Suprapubic skin (tissue), 4 donors: ENCODE data around the gene SLC49A3. TPM values are rescaled to one million over a fixed set of nuclear protein-coding genes. Genes with fewer than 3 reads are reported as not detected.

Experiments used
- DNase-seq, 2 donors: peaks; one replicate each; pipeline ENCODE4 v3.0.0-alpha.2; 2019; ENCODE audit warnings: low spot score in 2 of 2
- H3K27ac ChIP-seq: fragments of 200-600 bp; sonication (generic); one replicate; pipeline ENCODE4 v1.5.1; 2019
- H3K27me3 ChIP-seq: fragments of 200-600 bp; sonication (generic); one replicate; pipeline ENCODE4 v1.5.1; 2019
- H3K36me3 ChIP-seq: fragments of 200-600 bp; sonication (generic); one replicate; pipeline ENCODE4 v1.5.1; 2019
- H3K4me1 ChIP-seq: fragments of 200-600 bp; sonication (generic); one replicate; pipeline ENCODE4 v1.5.1; 2019
- H3K4me3 ChIP-seq: fragments of 200-600 bp; sonication (generic); one replicate; pipeline ENCODE4 v1.5.1; 2019; ENCODE audit warnings: mild to moderate bottlenecking
- H3K9me3 ChIP-seq: fragments of 200-600 bp; sonication (generic); one replicate; pipeline ENCODE4 v1.5.1; 2019
- CTCF ChIP-seq, 2 donors: fragments of 200-600 bp in 1 of 2; fragments of 450-650 bp in 1 of 2; sonication (generic) in 1 of 2; IDR thresholded peaks; one replicate each; pipeline ENCODE4 v1.5.1; 2016 to 2019; ENCODE audit warnings: antibody characterized with exemption in 2 of 2, mild to moderate bottlenecking in 1 of 2, moderate library complexity in 1 of 2
- EP300 ChIP-seq: sonication (generic); formaldehyde crosslinking; IDR thresholded peaks from one replicate; pipeline ENCODE4 v1.6.1; 2017; ENCODE audit warnings: antibody characterized with exemption
- POLR2A ChIP-seq, 2 donors: fragments of 450-650 bp; IDR thresholded peaks; one replicate each; pipeline ENCODE4 v1.6.1; 2017; ENCODE audit warnings: antibody characterized with exemption in 2 of 2, mild to moderate bottlenecking in 2 of 2, moderate library complexity in 2 of 2
- POLR2AphosphoS5 ChIP-seq, 3 donors: sonication (generic); formaldehyde crosslinking; IDR thresholded peaks; one replicate each; pipeline ENCODE4 v1.6.1; 2017; ENCODE audit warnings: antibody characterized with exemption in 3 of 3
- WGBS: methylation state at CpG from one replicate; pipeline ENCODE4 v1.1.5; 2018; 5-methylcytosine and 5-hydroxymethylcytosine counted together
- total RNA-seq, 4 donors: library from RNA; depleted of rRNA; stranded (reverse); fragments of >200 nt; gene quantifications; one replicate each; pipeline ENCODE4 v1.1.0, GENCODE V29; 2016

SLC49A3 gene
- total RNA-seq, 4 donors from 2014 or later: 8.9 to 21.1 (median 17.4) TPM

DNA sequence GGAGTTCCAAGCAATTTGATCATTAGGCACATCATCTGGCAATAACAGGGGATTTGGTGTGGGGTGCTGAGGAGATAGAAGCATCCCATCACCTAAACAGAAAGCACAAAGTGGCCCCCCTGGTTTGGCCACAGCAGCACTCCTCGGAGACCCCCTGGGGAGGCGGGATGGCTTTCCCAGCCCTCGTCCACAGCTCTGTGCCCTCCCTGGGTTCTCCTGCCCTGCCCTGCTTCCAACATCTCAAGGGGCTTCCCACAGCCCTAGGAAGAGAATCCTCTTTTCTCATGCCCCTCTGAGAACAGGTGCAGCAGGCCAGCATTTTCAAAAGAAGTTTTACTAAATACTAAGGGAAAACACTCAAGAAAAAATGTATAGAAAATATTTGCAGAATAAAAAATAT, 27.7 kb downstream of the SLC49A3 start:
- DNase-seq: peak in 1 of 2 donors; percentile 17
- 80% methylated on average over 2 of the region's 3 CpGs for WGBS
- Histone ChIP-seq H3K4me3 (no peak overlapping the region), H3K27ac (no peak overlapping the region), H3K9me3 (no peaks in the 10 kb centered on the region), H3K4me1 (peaks cover 11% of the 10 kb centered on the region), H3K36me3 (no peaks in the 10 kb centered on the region), H3K27me3 (peaks cover 18% of the 10 kb centered on the region)
- TF ChIP-seq POLR2A (IDR thresholded peaks at IDR 0.05) (no peak), CTCF (IDR thresholded peaks at IDR 0.05) (no peak), EP300 (no peak), POLR2AphosphoS5 (IDR thresholded peaks at IDR 0.05) (no peak)

GRCh38 chr4:660401-660800, 28.6 kb downstream of the SLC49A3 start:
- Histone ChIP-seq H3K4me3 (no peak overlapping the region), H3K36me3 (no peaks in the 10 kb centered on the region), H3K4me1 (peaks cover 11% of the 10 kb centered on the region), H3K27me3 (peaks cover 16% of the 10 kb centered on the region), H3K9me3 (no peaks in the 10 kb centered on the region), H3K27ac (no peak overlapping the region)
- DNase-seq: peak in 1 of 2 donors; percentile 51
- TF ChIP-seq CTCF (IDR thresholded peaks at IDR 0.05): no peak
- no peak for TF ChIP-seq POLR2AphosphoS5 (IDR thresholded peaks at IDR 0.05)
- no peak for TF ChIP-seq EP300
- no peak for TF ChIP-seq POLR2A (IDR thresholded peaks at IDR 0.05)
- 92% methylated on average over 10 of the region's 10 CpGs for WGBS

GRCh38 chr4:659851-660250, 29.1 kb downstream of the SLC49A3 start:
- peak in 1 of 2 donors; percentile 32 for DNase-seq
- H3K4me1 ChIP-seq: peaks cover 11% of the 10 kb centered on the region
- no peak overlapping the region for H3K27ac ChIP-seq
- H3K9me3 ChIP-seq: no peaks in the 10 kb centered on the region
- TF ChIP-seq EP300 (no peak), CTCF (IDR thresholded peaks at IDR 0.05) (no peak)
- no peaks in the 10 kb centered on the region for H3K36me3 ChIP-seq
- no peak overlapping the region for H3K4me3 ChIP-seq
- 93% methylated on average over 4 of the region's 8 CpGs for WGBS
- H3K27me3 ChIP-seq: peaks cover 17% of the 10 kb centered on the region

DNA sequence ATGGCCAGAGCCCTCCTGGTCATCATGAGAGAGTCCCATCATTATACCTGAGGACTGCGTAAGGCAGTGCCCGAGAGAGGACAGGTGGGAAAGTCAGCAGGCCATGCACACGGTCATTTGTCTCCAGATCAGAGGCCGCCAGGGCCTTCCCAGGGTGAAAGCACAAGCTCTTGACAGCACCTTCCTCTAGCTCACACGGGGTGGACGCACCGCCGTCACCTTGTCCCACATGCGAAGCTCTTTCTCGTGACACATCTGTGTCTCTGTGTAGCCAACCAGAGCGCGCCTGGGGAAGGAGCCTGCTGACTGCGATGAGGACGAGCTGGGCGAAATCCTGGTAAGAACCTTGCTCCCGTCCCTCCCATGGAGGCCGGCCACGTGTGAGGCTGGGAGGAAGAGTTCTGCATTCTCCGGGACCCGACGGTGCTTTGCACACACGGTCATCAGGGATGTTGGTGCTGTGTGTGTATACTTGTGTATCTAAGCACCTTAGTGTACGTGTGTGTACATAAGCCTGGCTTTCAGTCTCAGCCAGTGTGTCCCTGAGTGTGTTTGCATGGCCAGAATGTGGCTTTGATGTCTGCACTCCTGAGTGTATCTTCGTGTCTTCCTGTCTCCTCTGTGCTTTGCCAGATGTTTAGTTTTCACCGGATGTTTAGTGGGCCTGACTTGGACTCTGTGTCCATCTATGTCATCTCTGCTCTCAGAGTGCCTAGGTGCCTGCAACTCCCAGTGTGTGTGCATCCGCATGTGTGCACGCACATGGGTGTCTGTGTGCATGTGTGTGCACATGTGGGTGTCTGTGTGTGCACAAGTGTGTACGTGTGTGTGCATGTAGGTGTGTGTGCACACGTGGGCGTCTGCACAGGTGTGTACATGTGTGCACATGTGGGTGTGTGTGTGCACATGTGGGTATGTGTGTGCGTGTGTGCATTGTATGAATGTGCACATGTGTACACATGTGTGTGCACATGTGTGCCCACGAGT, 30.0 kb downstream of the SLC49A3 start:
- Histone ChIP-seq H3K27ac (no peak overlapping the region), H3K9me3 (no peaks in the 10 kb centered on the region), H3K36me3 (no peaks in the 10 kb centered on the region), H3K4me1 (peaks cover 9% of the 10 kb centered on the region), H3K4me3 (no peak overlapping the region), H3K27me3 (peaks cover 20% of the 10 kb centered on the region)
- peak in 1 of 2 donors; percentile 38 for DNase-seq
- TF ChIP-seq POLR2AphosphoS5 (IDR thresholded peaks at IDR 0.05): no peak
- TF ChIP-seq CTCF (IDR thresholded peaks at IDR 0.05): no peak
- no peak for TF ChIP-seq EP300
- no peak for TF ChIP-seq POLR2A (IDR thresholded peaks at IDR 0.05)
- 92% methylated on average over 27 of the region's 32 CpGs for WGBS
